GM21723 (cell line): ENCODE measurements around the gene KCND2.

ENCODE experiments used
- ATAC-seq: cut with Tn5 transposase; IDR thresholded peaks from one replicate; pipeline ENCODE4 v1.9.1; 2021; ENCODE audit warnings: mild to moderate bottlenecking, moderate library complexity; ENCODE audit not compliant: unreplicated experiment

Gene KCND2

GRCh38 chr7:120794106-120794729 lies 521.2 kb downstream of the KCND2 start:
- ATAC-seq = no peak

- no peak for ATAC-seq
Observed at GRCh38 chr7:120797026-120797645, 524.2 kb downstream of the KCND2 start.

GRCh38 chr7:120799147-120799546 lies 526.2 kb downstream of the KCND2 start:
- no peak for ATAC-seq
